Measurements from ENCODE around the gene SAT1. TPM values are rescaled to one million over a fixed set of nuclear protein-coding genes. Genes with fewer than 3 reads are reported as not detected.

SAT1 gene
- total RNA-seq, 1 donor from 2014 or later: 224 TPM

DNA sequence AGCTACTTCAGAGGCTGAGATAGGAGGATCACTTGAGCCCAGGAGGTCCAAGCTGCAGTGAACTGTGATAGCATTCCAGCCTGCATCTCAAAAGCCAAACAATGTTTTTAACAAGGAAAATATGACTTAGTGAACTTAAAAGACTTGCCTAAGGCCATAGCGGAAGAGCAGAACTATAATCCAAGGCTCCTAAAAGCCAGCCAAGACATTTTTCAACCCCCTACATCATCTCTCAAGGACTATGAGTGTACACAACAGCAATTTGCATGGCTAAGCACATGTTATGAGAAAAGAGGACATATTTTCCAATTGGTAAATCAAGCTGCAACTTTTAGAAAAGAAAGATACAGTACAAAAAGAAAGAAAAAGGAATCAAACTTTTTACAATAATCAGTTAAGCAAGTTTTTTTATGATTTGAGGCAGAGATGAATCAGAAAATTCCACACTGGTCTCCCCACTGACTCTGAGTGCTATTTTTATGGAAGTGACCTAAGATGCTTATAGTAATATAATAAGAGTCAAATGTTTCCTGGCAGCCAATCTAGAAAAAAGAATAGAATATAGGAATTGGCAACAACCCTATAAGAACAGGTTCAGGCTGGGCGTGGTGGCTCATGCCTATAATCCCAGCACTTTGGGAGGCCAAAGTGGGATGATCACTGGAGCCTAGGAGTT, 30.1 kb upstream of the SAT1 start:
- peak; percentile 37 for FAIRE-seq
- no peaks in the 10 kb centered on the region for H3K4me1 Mint-ChIP-seq (ENCODE audit: low read depth, unreplicated experiment)
- H3K4me1 ChIP-seq (ENCODE audit: insufficient read depth, low read length): peaks cover 7% of the 10 kb centered on the region
- no peaks in the 10 kb centered on the region for H3K9me3 Mint-ChIP-seq (ENCODE audit: unreplicated experiment)
- H3K27me3 Mint-ChIP-seq (ENCODE audit: low read depth, unreplicated experiment): no peaks in the 10 kb centered on the region
- peak overlapping the region; percentile 29 for H3K4me2 ChIP-seq (ENCODE audit: low read length)
- H2AFZ ChIP-seq (ENCODE audit: low read depth, low read length): peak overlapping the region; percentile 26
- H3K4me3 ChIP-seq (ENCODE audit: insufficient read depth, low read depth, low read length): no peak overlapping the region
- TF ChIP-seq, protein P1, sequence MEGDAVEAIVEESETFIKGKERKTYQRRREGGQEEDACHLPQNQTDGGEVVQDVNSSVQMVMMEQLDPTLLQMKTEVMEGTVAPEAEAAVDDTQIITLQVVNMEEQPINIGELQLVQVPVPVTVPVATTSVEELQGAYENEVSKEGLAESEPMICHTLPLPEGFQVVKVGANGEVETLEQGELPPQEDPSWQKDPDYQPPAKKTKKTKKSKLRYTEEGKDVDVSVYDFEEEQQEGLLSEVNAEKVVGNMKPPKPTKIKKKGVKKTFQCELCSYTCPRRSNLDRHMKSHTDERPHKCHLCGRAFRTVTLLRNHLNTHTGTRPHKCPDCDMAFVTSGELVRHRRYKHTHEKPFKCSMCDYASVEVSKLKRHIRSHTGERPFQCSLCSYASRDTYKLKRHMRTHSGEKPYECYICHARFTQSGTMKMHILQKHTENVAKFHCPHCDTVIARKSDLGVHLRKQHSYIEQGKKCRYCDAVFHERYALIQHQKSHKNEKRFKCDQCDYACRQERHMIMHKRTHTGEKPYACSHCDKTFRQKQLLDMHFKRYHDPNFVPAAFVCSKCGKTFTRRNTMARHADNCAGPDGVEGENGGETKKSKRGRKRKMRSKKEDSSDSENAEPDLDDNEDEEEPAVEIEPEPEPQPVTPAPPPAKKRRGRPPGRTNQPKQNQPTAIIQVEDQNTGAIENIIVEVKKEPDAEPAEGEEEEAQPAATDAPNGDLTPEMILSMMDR (IDR thresholded peaks at IDR 0.05; ENCODE audit: insufficient read depth, low read depth, low read length): no peak
- no peak for TF ChIP-seq EZH2 (IDR thresholded peaks at IDR 0.05; ENCODE audit: insufficient read depth, low read length)
- DNase-seq (ENCODE audit: low read depth): peak; percentile 62
- H3K27ac Mint-ChIP-seq (ENCODE audit: unreplicated experiment): no peak overlapping the region
- peak overlapping the region; percentile 58 for H3K27ac ChIP-seq (ENCODE audit: low read depth, low read length)
- no peak overlapping the region for H3K4me3 Mint-ChIP-seq (ENCODE audit: unreplicated experiment)
- H3K79me2 ChIP-seq (ENCODE audit: insufficient read depth, low read length): no peaks in the 10 kb centered on the region
- H3K36me3 Mint-ChIP-seq (ENCODE audit: low read depth, unreplicated experiment): no peaks in the 10 kb centered on the region
- no peaks in the 10 kb centered on the region for H3K9me3 ChIP-seq (ENCODE audit: insufficient read depth, low read depth, low read length)
- H3K9ac ChIP-seq (ENCODE audit: low read length): peak overlapping the region; percentile 41
- no peaks in the 10 kb centered on the region for H4K20me1 ChIP-seq (ENCODE audit: insufficient read depth, low read length)
- H3K27me3 ChIP-seq (ENCODE audit: insufficient read depth, low read length): no peaks in the 10 kb centered on the region
- H3K36me3 ChIP-seq (ENCODE audit: insufficient read depth, low read length): no peaks in the 10 kb centered on the region

- no peaks in the 10 kb centered on the region for H3K79me2 ChIP-seq (ENCODE audit: insufficient read depth, low read length)
- H3K9me3 ChIP-seq (ENCODE audit: insufficient read depth, low read depth, low read length): no peaks in the 10 kb centered on the region
- no peak overlapping the region for H3K4me3 ChIP-seq (ENCODE audit: insufficient read depth, low read depth, low read length)
- FAIRE-seq: no peak
- H3K4me2 ChIP-seq (ENCODE audit: low read length): no peak overlapping the region
- H3K27ac ChIP-seq (ENCODE audit: low read depth, low read length): no peak overlapping the region
- H3K36me3 ChIP-seq (ENCODE audit: insufficient read depth, low read length): no peaks in the 10 kb centered on the region
- Mint-ChIP-seq H3K4me1 (ENCODE audit: low read depth, unreplicated experiment) (no peaks in the 10 kb centered on the region), H3K27me3 (ENCODE audit: low read depth, unreplicated experiment) (no peaks in the 10 kb centered on the region), H3K9me3 (ENCODE audit: unreplicated experiment) (no peaks in the 10 kb centered on the region), H3K36me3 (ENCODE audit: low read depth, unreplicated experiment) (no peaks in the 10 kb centered on the region), H3K4me3 (ENCODE audit: unreplicated experiment) (no peak overlapping the region), H3K27ac (ENCODE audit: unreplicated experiment) (no peak overlapping the region)
- H3K9ac ChIP-seq (ENCODE audit: low read length): no peak overlapping the region
- peaks cover 7% of the 10 kb centered on the region for H3K4me1 ChIP-seq (ENCODE audit: insufficient read depth, low read length)
- no peak for DNase-seq (ENCODE audit: low read depth)
- TF ChIP-seq, protein P1 (IDR thresholded peaks at IDR 0.05; ENCODE audit: insufficient read depth, low read depth, low read length): no peak
- no peaks in the 10 kb centered on the region for H3K27me3 ChIP-seq (ENCODE audit: insufficient read depth, low read length)
- H2AFZ ChIP-seq (ENCODE audit: low read depth, low read length): no peak overlapping the region
- H4K20me1 ChIP-seq (ENCODE audit: insufficient read depth, low read length): no peaks in the 10 kb centered on the region
Observed at GRCh38 chrX:23754664-23755063, 28.3 kb upstream of the SAT1 start.

DNA sequence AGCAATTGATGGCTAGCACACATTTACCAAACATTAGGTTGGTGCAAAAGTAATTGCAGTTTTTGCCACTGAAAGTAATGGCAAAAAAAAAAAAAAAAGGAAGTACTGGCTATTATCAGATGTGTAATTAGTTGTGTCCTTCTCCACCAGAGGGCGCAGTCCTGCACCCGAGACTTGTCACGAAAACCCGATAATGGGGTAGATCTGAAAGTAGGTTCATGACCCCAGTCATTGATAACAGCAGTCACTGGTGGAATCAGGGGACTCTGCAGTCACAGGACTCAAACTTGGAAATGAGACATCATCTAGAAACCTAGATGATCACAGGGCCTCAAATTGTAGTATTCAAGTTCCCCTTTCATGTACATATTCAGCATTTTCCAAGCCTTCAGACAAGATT, 26.8 kb upstream of the SAT1 start:
- Mint-ChIP-seq H3K36me3 (ENCODE audit: low read depth, unreplicated experiment) (no peaks in the 10 kb centered on the region), H3K4me3 (ENCODE audit: unreplicated experiment) (no peak overlapping the region), H3K27ac (ENCODE audit: unreplicated experiment) (no peak overlapping the region), H3K27me3 (ENCODE audit: low read depth, unreplicated experiment) (no peaks in the 10 kb centered on the region), H3K9me3 (ENCODE audit: unreplicated experiment) (no peaks in the 10 kb centered on the region), H3K4me1 (ENCODE audit: low read depth, unreplicated experiment) (no peaks in the 10 kb centered on the region)
- Histone ChIP-seq H2AFZ (ENCODE audit: low read depth, low read length) (no peak overlapping the region), H3K36me3 (ENCODE audit: insufficient read depth, low read length) (no peaks in the 10 kb centered on the region), H3K4me2 (ENCODE audit: low read length) (no peak overlapping the region), H3K27me3 (ENCODE audit: insufficient read depth, low read length) (no peaks in the 10 kb centered on the region), H3K4me3 (ENCODE audit: insufficient read depth, low read depth, low read length) (no peak overlapping the region), H3K9ac (ENCODE audit: low read length) (no peak overlapping the region), H3K27ac (ENCODE audit: low read depth, low read length) (no peak overlapping the region), H4K20me1 (ENCODE audit: insufficient read depth, low read length) (no peaks in the 10 kb centered on the region), H3K4me1 (ENCODE audit: insufficient read depth, low read length) (peaks cover 7% of the 10 kb centered on the region), H3K79me2 (ENCODE audit: insufficient read depth, low read length) (no peaks in the 10 kb centered on the region), H3K9me3 (ENCODE audit: insufficient read depth, low read depth, low read length) (no peaks in the 10 kb centered on the region)
- FAIRE-seq (no peak), DNase-seq (ENCODE audit: low read depth) (peak; percentile 5)
- TF ChIP-seq EZH2 (IDR thresholded peaks at IDR 0.05; ENCODE audit: insufficient read depth, low read length): no peak
- TF ChIP-seq, protein P1 (IDR thresholded peaks at IDR 0.05; ENCODE audit: insufficient read depth, low read depth, low read length): peak; percentile 39
